Measurements from ENCODE around the gene WEE1.

WEE1 gene

DNA sequence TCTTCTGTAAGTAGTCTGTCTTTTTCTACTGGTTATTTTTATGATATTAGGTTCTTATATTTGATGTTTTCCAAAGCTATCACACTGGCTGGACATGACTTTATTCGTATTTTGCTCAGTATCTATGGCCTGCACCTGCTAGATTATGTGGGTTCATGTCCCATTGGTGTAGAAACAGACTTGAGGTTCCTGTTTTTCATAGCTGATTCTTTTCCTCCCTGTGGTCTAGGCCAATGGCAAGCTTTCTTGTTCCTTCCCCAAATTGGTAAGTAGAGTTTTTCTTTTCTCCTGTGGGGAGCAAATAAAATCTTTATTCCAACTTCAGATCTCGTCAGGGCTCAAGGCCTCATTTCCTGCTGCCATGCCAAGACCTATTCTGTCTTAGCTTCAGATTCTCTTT is 60.2 kb downstream of the WEE1 start:
- no peak for DNase-seq (ENCODE audit: low read depth)
- H3K4me3 ChIP-seq (ENCODE audit: control insufficient read depth, low read depth, low read length), result no peak overlapping the region
- TF ChIP-seq, protein P1, sequence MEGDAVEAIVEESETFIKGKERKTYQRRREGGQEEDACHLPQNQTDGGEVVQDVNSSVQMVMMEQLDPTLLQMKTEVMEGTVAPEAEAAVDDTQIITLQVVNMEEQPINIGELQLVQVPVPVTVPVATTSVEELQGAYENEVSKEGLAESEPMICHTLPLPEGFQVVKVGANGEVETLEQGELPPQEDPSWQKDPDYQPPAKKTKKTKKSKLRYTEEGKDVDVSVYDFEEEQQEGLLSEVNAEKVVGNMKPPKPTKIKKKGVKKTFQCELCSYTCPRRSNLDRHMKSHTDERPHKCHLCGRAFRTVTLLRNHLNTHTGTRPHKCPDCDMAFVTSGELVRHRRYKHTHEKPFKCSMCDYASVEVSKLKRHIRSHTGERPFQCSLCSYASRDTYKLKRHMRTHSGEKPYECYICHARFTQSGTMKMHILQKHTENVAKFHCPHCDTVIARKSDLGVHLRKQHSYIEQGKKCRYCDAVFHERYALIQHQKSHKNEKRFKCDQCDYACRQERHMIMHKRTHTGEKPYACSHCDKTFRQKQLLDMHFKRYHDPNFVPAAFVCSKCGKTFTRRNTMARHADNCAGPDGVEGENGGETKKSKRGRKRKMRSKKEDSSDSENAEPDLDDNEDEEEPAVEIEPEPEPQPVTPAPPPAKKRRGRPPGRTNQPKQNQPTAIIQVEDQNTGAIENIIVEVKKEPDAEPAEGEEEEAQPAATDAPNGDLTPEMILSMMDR (conservative IDR thresholded peaks at IDR 0.05; ENCODE audit: control insufficient read depth, insufficient read depth, low read depth, low read length), result no peak

DNA sequence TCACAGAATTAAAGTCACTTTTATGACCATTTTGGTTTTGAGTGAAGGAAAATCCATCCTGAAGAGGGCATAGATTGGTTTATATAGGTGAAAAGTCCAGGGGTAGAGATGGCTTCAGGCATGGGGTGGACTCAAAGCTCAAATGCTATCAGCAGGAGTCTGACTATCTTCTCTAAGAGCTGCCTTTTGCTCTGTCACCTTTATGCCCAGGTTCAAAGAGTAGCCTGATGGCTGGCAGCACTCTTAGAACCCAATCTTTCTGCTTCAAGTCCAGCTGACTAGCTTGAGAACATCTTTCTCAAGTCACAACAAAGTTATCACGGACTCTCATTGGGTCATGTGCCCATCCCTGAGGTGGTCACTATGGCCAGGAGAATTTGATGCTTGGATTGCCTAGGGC is 63.2 kb downstream of the WEE1 start:
- DNase-seq (ENCODE audit: low read depth), result no peak
- TF ChIP-seq, protein P1 (conservative IDR thresholded peaks at IDR 0.05; ENCODE audit: control insufficient read depth, insufficient read depth, low read depth, low read length), result no peak
- H3K4me3 ChIP-seq (ENCODE audit: control insufficient read depth, low read depth, low read length), result no peak overlapping the region

DNA sequence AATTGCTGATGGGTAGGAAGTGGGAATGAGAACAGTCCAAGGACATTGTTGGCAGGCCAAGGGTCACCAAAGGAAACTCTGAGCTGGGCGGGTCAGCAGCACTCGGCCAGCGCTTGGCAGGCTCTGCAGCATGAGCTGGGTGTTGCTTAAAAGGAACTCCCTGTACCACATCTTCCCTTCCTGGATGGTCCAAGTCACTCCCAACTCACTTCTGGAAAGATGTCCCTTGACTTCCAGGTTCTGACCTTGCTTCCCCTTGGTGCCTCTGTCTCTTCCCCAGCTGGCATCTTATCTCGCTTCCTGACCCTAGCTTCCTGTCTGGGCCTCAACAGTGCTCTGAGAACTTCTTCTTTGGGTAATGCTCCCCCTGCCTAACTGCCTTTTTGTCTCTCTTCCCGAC is 65.6 kb downstream of the WEE1 start:
- no peak for DNase-seq (ENCODE audit: low read depth)
- TF ChIP-seq, protein P1 (conservative IDR thresholded peaks at IDR 0.05; ENCODE audit: control insufficient read depth, insufficient read depth, low read depth, low read length), result no peak
- no peak overlapping the region for H3K4me3 ChIP-seq (ENCODE audit: control insufficient read depth, low read depth, low read length)
